Measurements from ENCODE around the gene TMBIM1.

Gene TMBIM1

DNA sequence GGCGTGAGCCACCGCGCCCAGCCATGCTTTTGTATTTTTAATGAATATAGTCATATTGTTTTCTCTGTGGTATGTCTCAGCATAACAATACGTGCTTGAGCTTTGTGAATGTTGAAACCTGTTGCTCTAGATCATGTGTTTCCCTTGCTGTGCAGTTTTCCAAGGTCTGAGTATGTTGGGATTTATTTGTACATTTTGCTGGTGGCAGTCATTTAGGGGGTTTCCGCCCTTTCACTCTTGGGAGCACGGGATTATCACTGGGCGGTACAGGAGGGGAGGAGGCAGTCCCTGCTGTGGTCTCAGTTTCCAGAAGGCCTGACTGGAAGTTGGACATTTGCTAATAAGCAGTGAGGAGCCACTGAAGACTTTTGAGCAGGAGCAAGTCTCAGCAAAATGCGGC is 39.4 kb upstream of the TMBIM1 start:
- TF ChIP-seq, protein P1, sequence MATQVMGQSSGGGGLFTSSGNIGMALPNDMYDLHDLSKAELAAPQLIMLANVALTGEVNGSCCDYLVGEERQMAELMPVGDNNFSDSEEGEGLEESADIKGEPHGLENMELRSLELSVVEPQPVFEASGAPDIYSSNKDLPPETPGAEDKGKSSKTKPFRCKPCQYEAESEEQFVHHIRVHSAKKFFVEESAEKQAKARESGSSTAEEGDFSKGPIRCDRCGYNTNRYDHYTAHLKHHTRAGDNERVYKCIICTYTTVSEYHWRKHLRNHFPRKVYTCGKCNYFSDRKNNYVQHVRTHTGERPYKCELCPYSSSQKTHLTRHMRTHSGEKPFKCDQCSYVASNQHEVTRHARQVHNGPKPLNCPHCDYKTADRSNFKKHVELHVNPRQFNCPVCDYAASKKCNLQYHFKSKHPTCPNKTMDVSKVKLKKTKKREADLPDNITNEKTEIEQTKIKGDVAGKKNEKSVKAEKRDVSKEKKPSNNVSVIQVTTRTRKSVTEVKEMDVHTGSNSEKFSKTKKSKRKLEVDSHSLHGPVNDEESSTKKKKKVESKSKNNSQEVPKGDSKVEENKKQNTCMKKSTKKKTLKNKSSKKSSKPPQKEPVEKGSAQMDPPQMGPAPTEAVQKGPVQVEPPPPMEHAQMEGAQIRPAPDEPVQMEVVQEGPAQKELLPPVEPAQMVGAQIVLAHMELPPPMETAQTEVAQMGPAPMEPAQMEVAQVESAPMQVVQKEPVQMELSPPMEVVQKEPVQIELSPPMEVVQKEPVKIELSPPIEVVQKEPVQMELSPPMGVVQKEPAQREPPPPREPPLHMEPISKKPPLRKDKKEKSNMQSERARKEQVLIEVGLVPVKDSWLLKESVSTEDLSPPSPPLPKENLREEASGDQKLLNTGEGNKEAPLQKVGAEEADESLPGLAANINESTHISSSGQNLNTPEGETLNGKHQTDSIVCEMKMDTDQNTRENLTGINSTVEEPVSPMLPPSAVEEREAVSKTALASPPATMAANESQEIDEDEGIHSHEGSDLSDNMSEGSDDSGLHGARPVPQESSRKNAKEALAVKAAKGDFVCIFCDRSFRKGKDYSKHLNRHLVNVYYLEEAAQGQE (IDR thresholded peaks at IDR 0.05; ENCODE audit: insufficient read depth in 1 of 2, low read depth in 2 of 2, low read length in 2 of 2): no peak
- TF ChIP-seq TAF1 (IDR thresholded peaks at IDR 0.05; ENCODE audit: borderline replicate concordance, insufficient read depth, low read length) (no peak), POLR2AphosphoS5 (IDR thresholded peaks at IDR 0.05; ENCODE audit: low read depth, low read length) (no peak), SIN3A (IDR thresholded peaks at IDR 0.05; ENCODE audit: borderline replicate concordance, insufficient read depth, low read length) (no peak), FOXP2 (optimal IDR thresholded peaks at IDR 0.05; ENCODE audit: borderline replicate concordance, extremely low read depth, extremely low read length, insufficient read depth) (no peak)

DNA sequence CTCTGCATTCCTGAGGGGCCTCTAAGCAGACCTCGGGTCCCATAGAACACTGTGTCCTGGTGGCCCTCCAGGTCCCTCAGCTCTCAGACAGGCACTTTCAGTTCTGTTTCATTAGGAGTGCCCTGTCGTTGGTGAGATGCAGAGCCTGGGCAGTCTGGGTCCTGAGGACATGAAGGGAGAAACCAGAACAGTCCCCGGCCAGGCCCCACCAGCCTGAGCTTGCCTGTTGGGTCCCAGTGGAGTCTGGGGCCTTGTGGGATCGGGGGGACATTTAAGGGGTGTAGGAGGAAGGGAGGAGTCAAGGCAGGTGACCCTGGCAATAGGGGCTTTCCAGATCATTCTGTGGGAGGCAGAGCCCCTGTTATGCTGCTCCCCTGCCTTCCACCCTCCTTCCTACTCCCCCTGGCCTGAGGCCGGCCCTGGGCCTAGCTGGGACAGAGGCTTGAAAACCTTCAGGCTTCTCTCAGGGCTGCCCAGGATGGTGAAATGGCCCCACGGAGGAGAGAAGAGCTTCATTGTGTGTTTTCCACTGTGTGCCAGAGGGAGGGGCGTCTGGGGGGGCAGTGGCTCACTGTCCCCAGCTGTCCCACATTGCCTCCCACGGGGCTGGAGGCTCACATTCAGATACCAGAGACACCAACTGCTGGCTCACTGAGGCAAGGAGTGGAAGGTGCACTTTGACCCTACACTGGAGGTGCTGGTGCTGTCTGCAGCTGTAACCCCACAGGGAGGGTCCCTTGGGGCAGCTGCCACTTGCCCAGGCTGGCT is 37.7 kb upstream of the TMBIM1 start:
- TF ChIP-seq, protein P1 (IDR thresholded peaks at IDR 0.05; ENCODE audit: insufficient read depth in 1 of 2, low read depth in 2 of 2, low read length in 2 of 2): no peak
- no peak for TF ChIP-seq FOXP2 (optimal IDR thresholded peaks at IDR 0.05; ENCODE audit: borderline replicate concordance, extremely low read depth, extremely low read length, insufficient read depth)
- no peak for TF ChIP-seq TAF1 (IDR thresholded peaks at IDR 0.05; ENCODE audit: borderline replicate concordance, insufficient read depth, low read length)

- TF ChIP-seq, protein P1 (IDR thresholded peaks at IDR 0.05; ENCODE audit: insufficient read depth in 1 of 2, low read depth in 2 of 2, low read length in 2 of 2): no peak
- TF ChIP-seq FOXP2 (optimal IDR thresholded peaks at IDR 0.05; ENCODE audit: borderline replicate concordance, extremely low read depth, extremely low read length, insufficient read depth): no peak
- no peak for TF ChIP-seq SIN3A (IDR thresholded peaks at IDR 0.05; ENCODE audit: borderline replicate concordance, insufficient read depth, low read length)
- no peak for TF ChIP-seq POLR2AphosphoS5 (IDR thresholded peaks at IDR 0.05; ENCODE audit: low read depth, low read length)
- TF ChIP-seq TAF1 (IDR thresholded peaks at IDR 0.05; ENCODE audit: borderline replicate concordance, insufficient read depth, low read length): no peak
Measured at GRCh38 chr2:218329027-218329825, 36.9 kb upstream of the TMBIM1 start.

DNA sequence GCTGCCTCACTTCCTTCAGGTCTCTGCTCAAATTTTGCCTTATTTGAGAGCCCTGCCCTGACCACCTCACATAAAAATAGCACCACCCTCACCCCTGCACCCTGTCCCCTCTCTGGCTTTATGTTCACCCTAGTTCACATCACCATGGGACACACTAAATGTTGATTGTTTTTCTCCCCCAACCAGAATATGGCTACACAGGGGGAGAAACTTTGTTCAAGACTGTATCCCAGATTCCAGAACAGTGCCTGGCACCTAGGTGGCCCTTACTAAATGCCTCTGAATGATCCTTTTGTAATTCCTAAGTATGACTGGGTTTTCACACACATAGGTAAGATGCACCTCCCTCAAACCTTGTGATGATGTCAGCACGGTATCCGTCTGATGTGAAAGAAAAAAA is 36.0 kb upstream of the TMBIM1 start:
- TF ChIP-seq, protein P1 (IDR thresholded peaks at IDR 0.05; ENCODE audit: insufficient read depth in 1 of 2, low read depth in 2 of 2, low read length in 2 of 2): no peak
- TF ChIP-seq POLR2AphosphoS5 (IDR thresholded peaks at IDR 0.05; ENCODE audit: low read depth, low read length): no peak
- no peak for TF ChIP-seq FOXP2 (optimal IDR thresholded peaks at IDR 0.05; ENCODE audit: borderline replicate concordance, extremely low read depth, extremely low read length, insufficient read depth)
- TF ChIP-seq TAF1 (IDR thresholded peaks at IDR 0.05; ENCODE audit: borderline replicate concordance, insufficient read depth, low read length): no peak
- no peak for TF ChIP-seq SIN3A (IDR thresholded peaks at IDR 0.05; ENCODE audit: borderline replicate concordance, insufficient read depth, low read length)

Data from PFSK-1 (cell line).